ENCODE results near the gene DTD1.

The DTD1 gene

GRCh38 chr20:18715564-18715963, 127.7 kb downstream of the DTD1 start:
- Histone ChIP-seq H3K4me1 (ENCODE audit: control insufficient read depth in 2 of 2, insufficient read depth in 2 of 2, low read length in 2 of 2) (no peaks in the 10 kb centered on the region), H3K36me3 (ENCODE audit: control insufficient read depth in 2 of 2, insufficient read depth in 2 of 2, low read length in 2 of 2) (no peaks in the 10 kb centered on the region), H3K27ac (ENCODE audit: low read depth in 2 of 2, low read length in 2 of 2) (no peak overlapping the region), H3K4me3 (ENCODE audit: low read length in 2 of 2) (no peak overlapping the region), H3K27me3 (ENCODE audit: control insufficient read depth in 2 of 2, insufficient read depth in 2 of 2, low read length in 2 of 2) (no peaks in the 10 kb centered on the region), H3K9ac (ENCODE audit: low read depth in 1 of 2, low read length in 2 of 2) (no peak overlapping the region), H3K9me3 (ENCODE audit: control insufficient read depth in 2 of 2, low read length in 2 of 2) (no peaks in the 10 kb centered on the region)

GRCh38 chr20:18717062-18717461, 129.2 kb downstream of the DTD1 start:
- H3K9ac ChIP-seq (ENCODE audit: low read depth in 1 of 2, low read length in 2 of 2), result no peak overlapping the region
- H3K27ac ChIP-seq (ENCODE audit: low read depth in 2 of 2, low read length in 2 of 2), result no peak overlapping the region
- H3K4me3 ChIP-seq (ENCODE audit: low read length in 2 of 2), result no peak overlapping the region
- H3K9me3 ChIP-seq (ENCODE audit: control insufficient read depth in 2 of 2, low read length in 2 of 2), result no peaks in the 10 kb centered on the region
- no peaks in the 10 kb centered on the region for H3K4me1 ChIP-seq (ENCODE audit: control insufficient read depth in 2 of 2, insufficient read depth in 2 of 2, low read length in 2 of 2)
- H3K36me3 ChIP-seq (ENCODE audit: control insufficient read depth in 2 of 2, insufficient read depth in 2 of 2, low read length in 2 of 2), result no peaks in the 10 kb centered on the region
- no peaks in the 10 kb centered on the region for H3K27me3 ChIP-seq (ENCODE audit: control insufficient read depth in 2 of 2, insufficient read depth in 2 of 2, low read length in 2 of 2)

- Histone ChIP-seq H3K9ac (ENCODE audit: low read depth in 1 of 2, low read length in 2 of 2) (no peak overlapping the region), H3K27ac (ENCODE audit: low read depth in 2 of 2, low read length in 2 of 2) (no peak overlapping the region), H3K4me3 (ENCODE audit: low read length in 2 of 2) (no peak overlapping the region), H3K36me3 (ENCODE audit: control insufficient read depth in 2 of 2, insufficient read depth in 2 of 2, low read length in 2 of 2) (no peaks in the 10 kb centered on the region), H3K9me3 (ENCODE audit: control insufficient read depth in 2 of 2, low read length in 2 of 2) (no peaks in the 10 kb centered on the region), H3K27me3 (ENCODE audit: control insufficient read depth in 2 of 2, insufficient read depth in 2 of 2, low read length in 2 of 2) (no peaks in the 10 kb centered on the region), H3K4me1 (ENCODE audit: control insufficient read depth in 2 of 2, insufficient read depth in 2 of 2, low read length in 2 of 2) (no peaks in the 10 kb centered on the region)
Observed at GRCh38 chr20:18718129-18718528, 130.3 kb downstream of the DTD1 start.

GRCh38 chr20:18719426-18719825, 131.6 kb downstream of the DTD1 start:
- Histone ChIP-seq H3K36me3 (ENCODE audit: control insufficient read depth in 2 of 2, insufficient read depth in 2 of 2, low read length in 2 of 2) (no peaks in the 10 kb centered on the region), H3K4me1 (ENCODE audit: control insufficient read depth in 2 of 2, insufficient read depth in 2 of 2, low read length in 2 of 2) (no peaks in the 10 kb centered on the region), H3K27ac (ENCODE audit: low read depth in 2 of 2, low read length in 2 of 2) (no peak overlapping the region), H3K9ac (ENCODE audit: low read depth in 1 of 2, low read length in 2 of 2) (no peak overlapping the region), H3K4me3 (ENCODE audit: low read length in 2 of 2) (no peak overlapping the region), H3K27me3 (ENCODE audit: control insufficient read depth in 2 of 2, insufficient read depth in 2 of 2, low read length in 2 of 2) (no peaks in the 10 kb centered on the region), H3K9me3 (ENCODE audit: control insufficient read depth in 2 of 2, low read length in 2 of 2) (no peaks in the 10 kb centered on the region)

GRCh38 chr20:18721551-18722115, 133.8 kb downstream of the DTD1 start:
- no peak overlapping the region for H3K4me3 ChIP-seq (ENCODE audit: low read length in 2 of 2)
- no peak overlapping the region for H3K27ac ChIP-seq (ENCODE audit: low read depth in 2 of 2, low read length in 2 of 2)
- no peak overlapping the region for H3K9ac ChIP-seq (ENCODE audit: low read depth in 1 of 2, low read length in 2 of 2)
- H3K36me3 ChIP-seq (ENCODE audit: control insufficient read depth in 2 of 2, insufficient read depth in 2 of 2, low read length in 2 of 2), result no peaks in the 10 kb centered on the region
- no peaks in the 10 kb centered on the region for H3K4me1 ChIP-seq (ENCODE audit: control insufficient read depth in 2 of 2, insufficient read depth in 2 of 2, low read length in 2 of 2)
- H3K9me3 ChIP-seq (ENCODE audit: control insufficient read depth in 2 of 2, low read length in 2 of 2), result no peaks in the 10 kb centered on the region
- H3K27me3 ChIP-seq (ENCODE audit: control insufficient read depth in 2 of 2, insufficient read depth in 2 of 2, low read length in 2 of 2), result no peaks in the 10 kb centered on the region

- H3K27ac ChIP-seq (ENCODE audit: low read depth in 2 of 2, low read length in 2 of 2), result no peak overlapping the region
- H3K27me3 ChIP-seq (ENCODE audit: control insufficient read depth in 2 of 2, insufficient read depth in 2 of 2, low read length in 2 of 2), result no peaks in the 10 kb centered on the region
Observed at GRCh38 chr20:18722371-18722770, 134.5 kb downstream of the DTD1 start.

GRCh38 chr20:18724077-18724476, 136.2 kb downstream of the DTD1 start:
- Histone ChIP-seq H3K4me3 (ENCODE audit: low read length in 2 of 2) (no peak overlapping the region), H3K36me3 (ENCODE audit: control insufficient read depth in 2 of 2, insufficient read depth in 2 of 2, low read length in 2 of 2) (no peaks in the 10 kb centered on the region), H3K4me1 (ENCODE audit: control insufficient read depth in 2 of 2, insufficient read depth in 2 of 2, low read length in 2 of 2) (peaks cover 0 to 3% of the 10 kb centered on the region in 2 donors), H3K9ac (ENCODE audit: low read depth in 1 of 2, low read length in 2 of 2) (no peak overlapping the region), H3K27ac (ENCODE audit: low read depth in 2 of 2, low read length in 2 of 2) (no peak overlapping the region), H3K27me3 (ENCODE audit: control insufficient read depth in 2 of 2, insufficient read depth in 2 of 2, low read length in 2 of 2) (no peaks in the 10 kb centered on the region), H3K9me3 (ENCODE audit: control insufficient read depth in 2 of 2, low read length in 2 of 2) (no peaks in the 10 kb centered on the region)

More at GRCh38 chr20:18722371-18722770, 134.5 kb downstream of the DTD1 start:
- no peak overlapping the region for H3K9ac ChIP-seq (ENCODE audit: low read depth in 1 of 2, low read length in 2 of 2)
- peaks cover 0 to 3% of the 10 kb centered on the region in 2 donors for H3K4me1 ChIP-seq (ENCODE audit: control insufficient read depth in 2 of 2, insufficient read depth in 2 of 2, low read length in 2 of 2)
- no peaks in the 10 kb centered on the region for H3K9me3 ChIP-seq (ENCODE audit: control insufficient read depth in 2 of 2, low read length in 2 of 2)
- H3K4me3 ChIP-seq (ENCODE audit: low read length in 2 of 2), result no peak overlapping the region
- H3K36me3 ChIP-seq (ENCODE audit: control insufficient read depth in 2 of 2, insufficient read depth in 2 of 2, low read length in 2 of 2), result no peaks in the 10 kb centered on the region

- Histone ChIP-seq H3K9ac (ENCODE audit: low read depth in 1 of 2, low read length in 2 of 2) (no peak overlapping the region), H3K4me1 (ENCODE audit: control insufficient read depth in 2 of 2, insufficient read depth in 2 of 2, low read length in 2 of 2) (peaks cover 0 to 3% of the 10 kb centered on the region in 2 donors)
Observed at GRCh38 chr20:18724788-18725464, 137.1 kb downstream of the DTD1 start.

GRCh38 chr20:18727032-18727508, 139.2 kb downstream of the DTD1 start:
- Histone ChIP-seq H3K4me1 (ENCODE audit: control insufficient read depth in 2 of 2, insufficient read depth in 2 of 2, low read length in 2 of 2) (peaks cover 0 to 3% of the 10 kb centered on the region in 2 donors), H3K4me3 (ENCODE audit: low read length in 2 of 2) (no peak overlapping the region), H3K9ac (ENCODE audit: low read depth in 1 of 2, low read length in 2 of 2) (no peak overlapping the region), H3K27ac (ENCODE audit: low read depth in 2 of 2, low read length in 2 of 2) (no peak overlapping the region), H3K36me3 (ENCODE audit: control insufficient read depth in 2 of 2, insufficient read depth in 2 of 2, low read length in 2 of 2) (no peaks in the 10 kb centered on the region), H3K27me3 (ENCODE audit: control insufficient read depth in 2 of 2, insufficient read depth in 2 of 2, low read length in 2 of 2) (no peaks in the 10 kb centered on the region), H3K9me3 (ENCODE audit: control insufficient read depth in 2 of 2, low read length in 2 of 2) (no peaks in the 10 kb centered on the region)

More at GRCh38 chr20:18724788-18725464, 137.1 kb downstream of the DTD1 start:
- H3K36me3 ChIP-seq (ENCODE audit: control insufficient read depth in 2 of 2, insufficient read depth in 2 of 2, low read length in 2 of 2), result no peaks in the 10 kb centered on the region
- no peaks in the 10 kb centered on the region for H3K27me3 ChIP-seq (ENCODE audit: control insufficient read depth in 2 of 2, insufficient read depth in 2 of 2, low read length in 2 of 2)
- no peak overlapping the region for H3K4me3 ChIP-seq (ENCODE audit: low read length in 2 of 2)
- H3K9me3 ChIP-seq (ENCODE audit: control insufficient read depth in 2 of 2, low read length in 2 of 2), result no peaks in the 10 kb centered on the region
- no peak overlapping the region for H3K27ac ChIP-seq (ENCODE audit: low read depth in 2 of 2, low read length in 2 of 2)

- Histone ChIP-seq H3K27me3 (ENCODE audit: control insufficient read depth in 2 of 2, insufficient read depth in 2 of 2, low read length in 2 of 2) (no peaks in the 10 kb centered on the region), H3K4me3 (ENCODE audit: low read length in 2 of 2) (no peak overlapping the region), H3K9me3 (ENCODE audit: control insufficient read depth in 2 of 2, low read length in 2 of 2) (no peaks in the 10 kb centered on the region), H3K9ac (ENCODE audit: low read depth in 1 of 2, low read length in 2 of 2) (no peak overlapping the region), H3K27ac (ENCODE audit: low read depth in 2 of 2, low read length in 2 of 2) (no peak overlapping the region), H3K4me1 (ENCODE audit: control insufficient read depth in 2 of 2, insufficient read depth in 2 of 2, low read length in 2 of 2) (peaks cover 0 to 3% of the 10 kb centered on the region in 2 donors), H3K36me3 (ENCODE audit: control insufficient read depth in 2 of 2, insufficient read depth in 2 of 2, low read length in 2 of 2) (no peaks in the 10 kb centered on the region)
Observed at GRCh38 chr20:18728165-18728869, 140.5 kb downstream of the DTD1 start.

Data from mucosa of rectum (tissue), 2 donors.